ENCODE data around the gene C1R.

C1R gene

GRCh38 chr12:7096979-7097378 lies 4.7 kb upstream of the C1R start:
- TF ChIP-seq POLR2A (IDR thresholded peaks at IDR 0.05; ENCODE audit: low read length), result no peak
- TF ChIP-seq GATA1 (IDR thresholded peaks at IDR 0.05; ENCODE audit: low read depth, low read length), result no peak
- no peak for DNase-seq

- no peak for TF ChIP-seq GATA1 (IDR thresholded peaks at IDR 0.05; ENCODE audit: low read depth, low read length)
- no peak for TF ChIP-seq POLR2A (IDR thresholded peaks at IDR 0.05; ENCODE audit: low read length)
- DNase-seq, result no peak
These were observed 4.0 kb upstream of the C1R start for GRCh38 chr12:7096006-7096932.

GRCh38 chr12:7093892-7094291 lies 1.6 kb upstream of the C1R start:
- no peak for DNase-seq
- TF ChIP-seq GATA1 (IDR thresholded peaks at IDR 0.05; ENCODE audit: low read depth, low read length), result no peak
- peak; percentile 48 for TF ChIP-seq POLR2A (IDR thresholded peaks at IDR 0.05; ENCODE audit: low read length)

- no peak for DNase-seq
- TF ChIP-seq GATA1 (IDR thresholded peaks at IDR 0.05; ENCODE audit: low read depth, low read length), result no peak
- no peak for TF ChIP-seq POLR2A (IDR thresholded peaks at IDR 0.05; ENCODE audit: low read length)
These were observed 1.2 kb upstream of the C1R start for GRCh38 chr12:7093486-7093885.

- TF ChIP-seq POLR2A (IDR thresholded peaks at IDR 0.05; ENCODE audit: low read length), result no peak
- TF ChIP-seq GATA1 (IDR thresholded peaks at IDR 0.05; ENCODE audit: low read depth, low read length), result no peak
- no peak for DNase-seq
These were observed 778 bp upstream of the C1R start for GRCh38 chr12:7092986-7093460.

- no peak for TF ChIP-seq GATA1 (IDR thresholded peaks at IDR 0.05; ENCODE audit: low read depth, low read length)
- no peak for TF ChIP-seq POLR2A (IDR thresholded peaks at IDR 0.05; ENCODE audit: low read length)
- DNase-seq, result no peak
These were observed 501 bp downstream of the C1R start for GRCh38 chr12:7091660-7092228.

- TF ChIP-seq POLR2A (IDR thresholded peaks at IDR 0.05; ENCODE audit: low read length) (no peak), GATA1 (IDR thresholded peaks at IDR 0.05; ENCODE audit: low read depth, low read length) (no peak)
These were observed 1.1 kb downstream of the C1R start for GRCh38 chr12:7091171-7091570.

GRCh38 chr12:7090222-7090998 lies 1.8 kb downstream of the C1R start:
- no peak for DNase-seq
- TF ChIP-seq POLR2A (IDR thresholded peaks at IDR 0.05; ENCODE audit: low read length) (no peak), GATA1 (IDR thresholded peaks at IDR 0.05; ENCODE audit: low read depth, low read length) (no peak)

More at GRCh38 chr12:7091171-7091570, 1.1 kb downstream of the C1R start:
- DNase-seq, result no peak

GRCh38 chr12:7089196-7089871 lies 2.9 kb downstream of the C1R start:
- no peak for TF ChIP-seq POLR2A (IDR thresholded peaks at IDR 0.05; ENCODE audit: low read length)
- TF ChIP-seq GATA1 (IDR thresholded peaks at IDR 0.05; ENCODE audit: low read depth, low read length), result no peak
- DNase-seq, result no peak

GRCh38 chr12:7083125-7083524 lies 9.1 kb downstream of the C1R start:
- DNase-seq, result no peak
- TF ChIP-seq GATA1 (IDR thresholded peaks at IDR 0.05; ENCODE audit: low read depth, low read length) (no peak), POLR2A (IDR thresholded peaks at IDR 0.05; ENCODE audit: low read length) (no peak)

GRCh38 chr12:7081037-7081436 lies 11.2 kb downstream of the C1R start:
- no peak for DNase-seq
- no peak for TF ChIP-seq POLR2A (IDR thresholded peaks at IDR 0.05; ENCODE audit: low read length)
- TF ChIP-seq GATA1 (IDR thresholded peaks at IDR 0.05; ENCODE audit: low read depth, low read length), result no peak

GRCh38 chr12:7079826-7080125 lies 12.5 kb downstream of the C1R start:
- no peak for TF ChIP-seq POLR2A (IDR thresholded peaks at IDR 0.05; ENCODE audit: low read length)
- TF ChIP-seq GATA1 (IDR thresholded peaks at IDR 0.05; ENCODE audit: low read depth, low read length), result no peak
- no peak for DNase-seq

- TF ChIP-seq GATA1 (IDR thresholded peaks at IDR 0.05; ENCODE audit: low read depth, low read length), result no peak
- no peak for TF ChIP-seq POLR2A (IDR thresholded peaks at IDR 0.05; ENCODE audit: low read length)
- DNase-seq, result no peak
These were observed 14.1 kb downstream of the C1R start for GRCh38 chr12:7078163-7078562.

- TF ChIP-seq GATA1 (IDR thresholded peaks at IDR 0.05; ENCODE audit: low read depth, low read length) (no peak), POLR2A (IDR thresholded peaks at IDR 0.05; ENCODE audit: low read length) (no peak)
- no peak for DNase-seq
These were observed 15.8 kb downstream of the C1R start for GRCh38 chr12:7076493-7076892.

Data from erythroblast (primary cell).